GM13976 (cell line): ENCODE data around the gene TMEM69.
"Not testable (repeated sequence)": the region's sequence is repeated elsewhere in the genome, so short reads cannot be mapped to it uniquely, and the experiment has no call there.

Source experiments
- DNase-seq: peaks from one replicate; pipeline ENCODE4 v3.0.0; 2012; ENCODE audit warnings: low spot score
- in situ Hi-C: fragments of 300-500 bp; cut with MboI; formaldehyde crosslinking; loops from one replicate; pipeline ENCODE4 v1.12.0; 2022; ENCODE audit warnings: low sequenced_read_pairs, mixed read lengths, inconsistent platforms; ENCODE audit not compliant: unreplicated experiment
- TF ChIP-seq, protein P1 (sequence below): IDR thresholded peaks from 2 replicates; pipeline ENCODE4 v1.5.1; 2012; ENCODE audit warnings: borderline replicate concordance, mild to moderate bottlenecking; ENCODE audit not compliant: insufficient read depth; ENCODE audit errors: extremely low read depth, missing control alignments, control extremely low read depth

TMEM69 gene

DNA sequence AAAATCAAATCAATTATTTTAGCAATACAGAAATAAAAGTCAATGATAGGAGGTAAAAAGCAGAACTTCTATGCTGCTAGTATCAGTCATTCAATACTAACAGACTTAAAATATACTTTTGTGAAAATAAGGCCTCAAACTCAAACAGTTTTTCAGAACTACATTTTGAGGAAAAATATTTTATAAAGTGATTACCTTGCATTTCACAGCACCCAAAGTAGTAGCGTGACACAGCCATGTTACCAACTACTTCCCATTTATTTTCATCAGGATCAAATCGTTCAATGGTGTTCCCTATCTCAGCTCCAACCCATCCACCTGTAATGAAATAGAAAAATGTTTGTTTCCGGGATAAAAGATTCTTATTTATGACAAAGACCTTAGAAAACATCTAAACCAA lies 28.7 kb downstream of the TMEM69 start:
- no peak for DNase-seq
- in situ Hi-C loops, result no loop called here
- TF ChIP-seq, protein P1, sequence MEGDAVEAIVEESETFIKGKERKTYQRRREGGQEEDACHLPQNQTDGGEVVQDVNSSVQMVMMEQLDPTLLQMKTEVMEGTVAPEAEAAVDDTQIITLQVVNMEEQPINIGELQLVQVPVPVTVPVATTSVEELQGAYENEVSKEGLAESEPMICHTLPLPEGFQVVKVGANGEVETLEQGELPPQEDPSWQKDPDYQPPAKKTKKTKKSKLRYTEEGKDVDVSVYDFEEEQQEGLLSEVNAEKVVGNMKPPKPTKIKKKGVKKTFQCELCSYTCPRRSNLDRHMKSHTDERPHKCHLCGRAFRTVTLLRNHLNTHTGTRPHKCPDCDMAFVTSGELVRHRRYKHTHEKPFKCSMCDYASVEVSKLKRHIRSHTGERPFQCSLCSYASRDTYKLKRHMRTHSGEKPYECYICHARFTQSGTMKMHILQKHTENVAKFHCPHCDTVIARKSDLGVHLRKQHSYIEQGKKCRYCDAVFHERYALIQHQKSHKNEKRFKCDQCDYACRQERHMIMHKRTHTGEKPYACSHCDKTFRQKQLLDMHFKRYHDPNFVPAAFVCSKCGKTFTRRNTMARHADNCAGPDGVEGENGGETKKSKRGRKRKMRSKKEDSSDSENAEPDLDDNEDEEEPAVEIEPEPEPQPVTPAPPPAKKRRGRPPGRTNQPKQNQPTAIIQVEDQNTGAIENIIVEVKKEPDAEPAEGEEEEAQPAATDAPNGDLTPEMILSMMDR, result no peak

DNA sequence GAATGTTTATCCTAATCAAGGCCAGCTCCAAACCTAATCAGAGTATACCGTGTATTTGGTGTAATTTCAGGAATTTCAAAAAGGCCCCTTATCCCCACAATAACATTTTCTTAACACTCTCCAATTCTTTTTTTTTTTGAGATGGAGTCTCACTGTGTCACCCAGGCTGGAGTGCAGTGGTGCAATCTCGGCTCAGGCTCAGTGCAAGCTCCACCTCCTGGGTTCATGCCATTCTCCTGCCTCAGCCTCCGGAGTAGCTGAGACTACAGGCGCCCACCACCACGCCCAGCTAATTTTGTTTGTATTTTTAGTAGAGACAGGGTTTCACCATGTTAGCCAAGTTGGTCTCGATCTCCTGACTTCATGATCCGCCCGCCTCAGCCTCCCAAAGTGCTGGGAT lies 29.4 kb downstream of the TMEM69 start:
- DNase-seq, in situ Hi-C loops: not testable (repeated sequence)

DNA sequence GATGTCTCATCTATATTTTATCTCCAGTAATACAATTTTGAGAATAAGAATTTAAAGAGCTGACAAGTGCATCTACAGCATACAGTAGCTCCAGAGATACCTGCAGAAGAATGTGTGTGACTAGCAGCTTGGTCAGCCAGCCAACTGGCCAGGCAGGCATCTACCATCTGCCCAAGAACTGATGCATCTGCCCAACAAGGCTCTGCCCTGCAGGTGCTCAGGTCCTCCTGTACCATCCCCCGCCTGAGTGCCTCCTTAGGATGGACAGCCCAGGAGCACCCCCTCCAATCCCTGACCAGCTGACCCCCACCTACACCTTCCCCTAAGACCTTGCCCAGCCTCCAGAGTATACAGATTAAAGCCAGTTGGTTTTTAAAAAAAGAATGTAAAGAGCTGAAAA lies 30.3 kb downstream of the TMEM69 start:
- in situ Hi-C loops, result no loop called here
- DNase-seq, result no peak
- TF ChIP-seq, protein P1, result no peak

DNA sequence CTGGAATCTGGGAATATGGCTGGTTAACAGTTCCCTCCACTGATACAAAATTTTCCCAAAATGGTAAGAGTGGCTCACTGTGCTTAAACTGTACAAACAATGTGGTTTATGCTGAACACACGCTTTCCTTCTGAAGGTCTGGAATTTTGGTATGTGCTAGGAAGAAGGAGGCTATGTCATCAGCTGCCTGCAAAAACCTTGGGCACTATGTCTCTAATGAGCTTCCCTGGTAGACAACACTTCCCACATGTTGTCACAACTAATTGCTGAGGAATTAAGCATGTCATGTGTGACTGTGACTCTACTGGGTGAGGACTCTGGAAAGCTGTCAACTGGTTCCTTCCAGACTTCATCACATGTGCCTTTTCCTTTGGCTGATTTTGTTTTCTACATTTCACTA lies 33.2 kb downstream of the TMEM69 start:
- in situ Hi-C loops, result no loop called here

DNA sequence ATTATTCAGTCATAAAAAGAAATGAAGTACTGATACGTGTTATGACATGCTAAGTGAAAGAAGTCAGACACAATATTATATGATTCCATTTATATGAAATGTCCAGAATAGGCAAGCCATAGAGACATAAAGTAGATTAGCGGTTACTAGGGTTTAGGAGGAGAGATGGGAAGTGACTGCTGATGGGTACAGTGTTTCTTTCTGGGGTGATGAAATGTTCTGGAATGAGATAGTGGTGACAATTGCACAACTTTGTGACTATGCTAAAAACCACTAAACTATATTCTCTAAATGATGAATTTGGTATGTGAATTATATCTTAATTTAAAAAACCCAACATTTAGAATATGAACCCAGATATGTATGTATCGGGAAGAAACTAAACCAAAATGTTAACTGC lies 34.8 kb downstream of the TMEM69 start:
- TF ChIP-seq, protein P1, result no peak
- no peak for DNase-seq

More for the DNA sequence above, 33.2 kb downstream of the TMEM69 start:
- no peak for DNase-seq
- TF ChIP-seq, protein P1, result no peak

DNA sequence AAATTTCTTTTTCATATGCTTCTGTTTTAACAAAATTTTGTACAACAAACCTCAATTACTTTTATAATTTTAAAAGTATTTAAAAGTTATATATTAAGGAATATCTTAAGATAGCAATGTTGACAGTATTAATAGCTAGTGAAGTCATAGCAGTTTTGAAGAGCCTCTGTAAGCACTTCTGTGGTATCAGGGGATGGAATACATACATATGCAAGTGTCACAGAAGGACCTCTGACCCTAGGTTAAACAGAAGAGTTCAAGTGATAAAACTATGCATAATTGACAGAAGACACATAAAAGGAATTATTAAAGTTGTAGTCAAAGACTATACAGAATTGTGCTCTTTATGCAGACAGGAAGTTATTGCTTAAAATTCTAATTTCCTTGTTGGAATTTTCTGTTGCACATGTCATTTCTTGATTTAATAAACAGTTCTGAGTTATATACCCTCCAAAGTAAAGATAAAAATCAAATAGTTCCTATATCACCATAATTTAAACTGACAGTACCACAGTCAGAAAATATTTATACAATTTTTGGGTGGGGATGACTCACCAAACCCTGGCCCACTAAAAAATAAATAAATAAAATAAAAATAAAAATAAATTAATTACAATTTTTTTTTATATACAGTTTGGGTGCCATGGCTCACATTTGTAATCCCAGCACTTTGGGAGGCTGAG lies 35.4 kb downstream of the TMEM69 start:
- in situ Hi-C loops, result no loop called here
- no peak for DNase-seq
- TF ChIP-seq, protein P1, result no peak

More for the DNA sequence above, 34.8 kb downstream of the TMEM69 start:
- in situ Hi-C loops, result no loop called here

DNA sequence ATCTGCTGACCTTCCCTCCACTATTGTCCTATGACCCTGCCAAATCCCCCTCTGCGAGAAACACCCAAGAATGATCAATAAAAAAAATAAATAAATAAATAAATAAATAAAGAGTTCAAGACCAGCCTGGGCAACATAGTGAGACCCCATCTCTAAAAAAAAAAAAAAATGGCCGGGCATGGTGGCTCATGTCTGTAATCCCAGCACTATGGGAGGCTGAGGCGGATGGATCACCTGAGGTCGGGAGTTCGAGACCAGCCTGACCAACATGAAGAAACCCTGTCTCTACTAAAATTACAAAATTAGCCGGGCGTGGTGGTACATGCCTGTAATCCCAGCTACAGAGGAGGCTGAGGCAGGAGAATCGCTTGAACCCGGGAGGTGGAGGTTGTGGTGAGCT lies 38.0 kb downstream of the TMEM69 start:
- DNase-seq, in situ Hi-C loops: not testable (repeated sequence)
